ENCODE data around the gene OR5AN1.
"Not testable (repeated sequence)": the region's sequence is repeated elsewhere in the genome, so short reads cannot be mapped to it uniquely, and the experiment has no call there.

Gene OR5AN1

DNA sequence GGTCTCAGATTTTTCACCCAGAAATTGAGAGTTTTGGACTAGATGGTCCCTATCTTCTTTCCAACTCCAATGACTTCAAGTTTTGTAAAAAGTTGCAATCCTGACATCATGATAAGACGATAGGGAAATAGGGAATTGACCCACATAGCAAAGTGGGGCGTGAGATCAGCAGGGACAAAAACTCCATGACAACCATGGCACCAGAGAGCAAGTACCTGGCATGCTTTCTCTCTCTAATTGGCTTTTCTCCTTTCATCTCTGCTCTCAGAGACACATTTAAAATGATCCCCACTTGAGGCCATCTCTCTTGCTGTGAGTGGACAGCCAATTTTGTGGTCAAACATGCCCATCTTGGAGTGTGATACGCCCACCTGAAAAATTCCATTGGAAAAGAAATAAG lies at the start of gene OR5AN1:
OR5AN1 (plus strand) TSS at position 301 of the 400 bp plus-strand sequence. CDS start 5,564 bp downstream, outside the sequence.
- DNase-seq (ENCODE audit: low read depth in 3 of 3) = no peak

DNA sequence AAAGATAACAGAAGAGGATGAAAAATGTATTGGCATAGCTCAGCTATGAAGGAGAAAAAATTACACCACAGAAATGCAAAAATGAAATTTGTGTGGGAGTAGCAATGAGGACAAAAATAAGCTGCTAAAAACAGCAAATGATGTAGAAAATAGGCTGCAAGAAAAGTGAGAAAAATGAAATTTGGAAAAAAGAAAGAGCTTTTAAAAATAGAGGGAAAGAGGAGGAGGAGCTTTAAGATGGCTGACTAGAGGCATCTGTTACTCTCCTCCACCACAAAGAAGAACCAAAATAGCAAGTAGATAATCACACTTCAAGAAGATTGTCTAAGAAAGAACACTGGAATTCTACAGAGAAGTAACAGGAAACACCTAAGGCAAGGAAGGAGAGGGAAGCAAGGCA lies 23.7 kb upstream of the OR5AN1 start:
- no peak for DNase-seq (ENCODE audit: low read depth in 3 of 3)

- DNase-seq (ENCODE audit: low read depth in 3 of 3) = no peak
Observed at GRCh38 chr11:59336176-59336575, 22.5 kb upstream of the OR5AN1 start.

DNA sequence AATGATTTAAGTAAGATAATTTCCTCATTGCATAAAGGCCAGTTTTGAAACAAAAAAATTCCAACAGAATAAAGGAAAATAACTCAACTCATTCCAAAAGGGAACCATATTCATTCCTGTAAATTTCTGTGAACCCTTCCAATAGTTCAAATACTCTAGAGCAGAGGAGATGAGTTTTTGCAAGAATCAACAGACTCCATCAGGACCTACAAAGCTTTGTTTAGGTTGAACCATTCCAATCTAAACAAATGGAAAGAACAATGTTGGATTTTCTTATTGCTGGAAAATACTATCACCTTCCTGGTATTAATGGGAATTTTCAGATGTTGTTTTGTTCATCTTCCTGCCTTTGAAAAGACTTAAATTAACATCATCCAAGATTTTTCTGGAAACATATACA lies 21.8 kb upstream of the OR5AN1 start:
- no peak for DNase-seq (ENCODE audit: low read depth in 3 of 3)

- DNase-seq (ENCODE audit: low read depth in 3 of 3) = not testable (repeated sequence)
Observed at GRCh38 chr11:59349657-59350056, 9.0 kb upstream of the OR5AN1 start.

DNA sequence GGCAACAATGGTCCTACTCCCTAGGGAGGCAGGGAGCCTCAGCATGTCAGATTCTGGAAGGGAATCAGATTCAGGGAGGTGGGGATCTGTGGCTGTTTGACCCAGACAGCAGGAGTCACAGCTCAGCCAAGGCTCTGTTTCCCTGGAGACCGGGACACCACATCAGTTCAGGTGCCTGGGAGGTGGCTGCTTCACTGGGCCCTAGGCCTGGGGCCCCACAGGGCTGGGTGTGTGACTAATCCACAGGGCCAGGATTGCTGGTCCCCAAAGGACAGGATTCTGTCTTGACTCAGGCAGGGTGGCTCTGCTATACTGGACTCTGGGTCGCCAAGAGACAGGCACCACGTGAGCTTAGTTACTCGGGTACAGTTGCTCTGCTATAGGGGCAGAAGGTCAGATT lies 3.5 kb upstream of the OR5AN1 start:
- DNase-seq (ENCODE audit: low read depth in 3 of 3) = no peak

- DNase-seq (ENCODE audit: low read depth in 3 of 3) = no peak
Observed at GRCh38 chr11:59356561-59356960, 2.1 kb upstream of the OR5AN1 start.

DNA sequence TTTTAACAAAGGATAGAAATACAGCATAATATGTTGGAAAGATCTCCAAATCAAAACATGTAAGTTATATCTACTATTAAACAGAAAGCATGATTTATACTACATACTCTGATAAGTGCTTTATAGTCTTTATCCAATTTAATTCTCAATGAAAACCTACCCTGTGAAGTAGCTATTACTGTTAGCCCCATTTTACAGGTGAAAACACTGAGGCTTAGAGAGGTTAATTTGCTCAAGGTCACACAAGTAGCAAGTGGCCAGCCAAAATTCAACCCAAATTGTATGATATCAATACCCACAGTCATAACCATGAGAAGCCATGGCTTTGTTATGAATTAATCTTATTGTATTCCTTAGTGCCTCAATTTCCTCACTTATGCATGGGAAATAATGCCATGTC lies 675 bp upstream of the OR5AN1 start:
- DNase-seq (ENCODE audit: low read depth in 3 of 3) = no peak

DNA sequence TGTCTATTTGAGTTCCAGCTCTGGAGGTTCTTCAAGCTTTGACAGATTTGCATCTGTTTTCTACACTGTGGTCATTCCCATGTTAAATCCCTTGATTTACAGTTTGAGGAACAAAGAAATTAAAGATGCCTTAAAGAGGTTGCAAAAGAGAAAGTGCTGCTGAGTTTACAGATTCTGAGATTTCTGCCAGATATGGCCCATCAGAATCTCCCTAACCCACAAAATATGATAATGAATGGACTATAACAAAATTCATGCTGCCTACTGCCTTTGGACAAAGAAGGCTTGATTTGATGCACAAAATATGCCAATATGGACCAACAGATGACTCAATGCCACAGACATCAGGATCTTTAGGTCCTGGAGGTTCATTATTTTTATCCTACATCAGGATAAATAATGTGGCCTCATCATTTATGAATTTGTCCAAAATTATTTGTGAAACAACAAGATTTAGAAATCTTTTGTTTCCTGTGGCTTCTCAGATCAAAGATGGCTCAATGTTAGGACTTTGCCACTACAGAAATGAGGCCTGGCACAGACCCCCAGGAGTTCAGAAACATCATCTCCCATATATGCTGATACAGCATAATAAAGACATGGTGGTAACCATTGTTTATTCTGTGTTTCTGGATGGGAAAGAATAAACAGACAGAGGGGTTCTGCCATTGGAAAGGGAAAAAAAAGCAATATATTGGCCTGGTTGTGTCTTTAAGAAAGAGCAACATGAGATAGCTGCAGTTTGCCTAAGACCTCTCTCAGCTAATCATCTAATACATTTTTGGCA lies 6.7 kb downstream of the OR5AN1 start:
- DNase-seq (ENCODE audit: low read depth in 3 of 3) = no peak

DNA sequence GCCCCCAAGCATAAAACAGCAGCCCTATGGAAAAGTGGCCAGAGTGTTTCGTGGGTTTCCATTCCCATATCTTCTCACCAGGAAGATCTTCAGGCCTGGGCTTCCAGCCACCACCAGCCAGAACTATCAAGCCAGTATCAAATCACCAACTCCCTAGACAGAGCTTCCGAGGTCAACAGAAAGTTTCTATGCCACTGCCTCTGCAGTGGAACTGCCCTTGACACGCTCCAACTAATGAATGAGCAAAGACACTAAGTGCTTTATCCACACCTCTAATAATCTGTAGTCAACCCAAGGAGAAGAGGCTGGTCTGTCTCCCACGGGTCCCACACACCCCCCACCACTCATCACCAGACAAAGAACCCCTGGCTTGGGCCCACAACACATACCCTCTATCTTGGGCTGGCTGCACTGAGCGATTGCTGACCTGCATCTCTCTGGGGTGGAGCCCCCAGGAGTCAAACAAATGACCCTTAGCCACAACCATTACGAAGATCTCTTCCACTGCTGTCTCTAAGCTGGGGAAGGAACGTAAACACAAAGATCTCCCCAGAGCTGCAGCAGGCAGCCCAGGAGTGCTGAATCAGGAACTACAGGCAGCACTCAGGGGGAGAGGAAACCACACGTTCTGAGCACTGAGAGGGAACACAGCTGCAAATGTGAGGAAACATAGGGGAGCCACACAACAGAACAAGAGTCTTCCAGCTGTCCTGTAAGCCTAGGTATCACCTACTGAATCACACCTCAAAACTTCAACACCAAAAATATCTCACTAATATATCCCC lies 9.7 kb downstream of the OR5AN1 start:
- DNase-seq (ENCODE audit: low read depth in 3 of 3) = no peak

DNA sequence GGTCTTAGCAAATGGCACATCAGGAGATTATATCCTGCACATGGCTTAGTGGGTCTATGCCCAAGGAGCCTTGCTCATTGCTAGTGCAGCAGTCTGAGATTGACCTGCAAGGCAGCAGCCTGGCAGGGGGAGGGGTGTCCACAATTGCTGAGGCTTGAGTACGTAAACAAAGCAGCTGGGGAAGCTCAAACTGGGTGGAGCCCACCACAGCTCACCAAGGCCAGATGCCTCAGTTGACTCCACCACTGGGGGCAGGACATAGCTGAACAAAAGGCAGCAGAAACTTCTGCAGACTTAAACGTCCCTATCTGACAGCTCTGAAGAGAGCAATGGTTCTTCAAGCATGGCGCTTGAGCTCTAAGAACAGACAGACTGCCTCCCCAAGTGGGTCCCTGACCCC lies 13.6 kb downstream of the OR5AN1 start:
- not testable (repeated sequence) for DNase-seq (ENCODE audit: low read depth in 3 of 3)

GRCh38 chr11:59380263-59381059 lies 21.8 kb downstream of the OR5AN1 start:
- no peak for DNase-seq (ENCODE audit: low read depth in 3 of 3)

DNA sequence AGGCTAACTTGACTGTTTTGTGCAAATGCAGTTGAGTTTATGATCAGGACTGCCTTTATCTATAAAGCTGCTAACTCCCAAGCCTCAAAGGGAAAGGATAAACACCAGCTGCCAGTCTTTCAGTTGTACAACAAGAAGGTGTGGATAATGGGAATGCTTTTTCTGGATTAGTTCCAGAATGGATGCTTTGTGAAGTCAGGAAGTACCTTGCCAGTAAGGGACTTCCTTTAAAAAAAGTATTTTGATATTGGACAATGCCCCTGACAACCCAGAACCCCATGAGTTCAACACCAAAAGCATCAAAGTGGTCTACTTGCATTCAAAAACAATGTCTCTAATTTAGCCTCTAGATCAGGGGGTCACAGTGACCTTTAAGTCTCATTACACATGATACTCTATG lies 35.5 kb downstream of the OR5AN1 start:
- no peak for DNase-seq (ENCODE audit: low read depth in 3 of 3)

DNA sequence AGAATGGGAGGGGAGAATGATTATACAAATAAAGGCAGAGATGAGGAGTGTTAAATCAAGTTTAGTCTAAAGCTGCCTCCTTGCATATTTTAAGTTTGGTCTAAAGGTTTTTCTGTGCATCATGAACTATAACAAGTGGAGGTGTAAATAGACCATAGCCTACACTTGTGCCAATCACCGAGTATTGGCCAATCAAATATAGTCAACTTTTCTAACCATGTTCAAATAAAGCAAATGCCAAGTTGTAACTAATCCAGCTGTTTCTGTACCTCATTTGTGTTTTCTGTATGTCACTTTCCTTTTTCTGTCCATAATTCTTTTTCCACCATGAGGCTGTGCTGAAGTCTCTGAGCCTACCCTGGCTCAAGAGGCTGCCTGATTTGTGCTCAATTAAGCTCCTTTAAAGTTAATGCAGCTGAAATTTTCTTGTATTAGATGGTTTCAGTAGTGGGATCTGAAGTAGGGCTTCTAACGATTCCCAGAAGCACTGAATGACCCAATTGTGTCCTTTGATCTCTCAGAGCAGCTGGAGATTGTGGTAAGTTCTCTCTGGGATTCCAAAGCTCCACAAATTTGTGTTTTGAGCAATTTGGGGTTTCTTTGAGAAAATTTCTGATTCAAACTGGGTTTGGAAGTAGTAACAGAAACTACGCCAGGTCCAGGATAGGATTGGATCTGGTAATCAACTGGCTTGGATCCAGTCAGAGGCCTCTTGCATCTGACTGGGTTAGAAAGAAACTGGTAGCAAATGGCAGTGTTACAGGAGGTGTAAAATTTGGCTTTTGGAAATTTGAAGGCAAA lies 42.0 kb downstream of the OR5AN1 start:
- DNase-seq (ENCODE audit: low read depth in 3 of 3) = no peak

DNA sequence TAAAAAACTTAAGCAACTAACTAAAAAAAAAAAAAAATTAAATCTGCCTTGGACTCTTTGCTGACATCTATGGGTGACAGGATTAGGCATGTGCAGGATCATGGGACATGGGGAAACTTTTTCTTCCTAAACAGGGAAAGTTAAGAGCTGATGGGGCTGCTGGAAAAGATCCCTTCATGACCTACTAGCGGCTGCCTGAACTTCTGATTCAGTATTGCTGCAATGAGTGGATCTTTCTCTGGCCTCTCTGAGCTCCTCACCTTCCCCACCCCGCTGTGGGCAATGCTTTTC lies 42.5 kb downstream of the OR5AN1 start:
- no peak for DNase-seq (ENCODE audit: low read depth in 3 of 3)

DNA sequence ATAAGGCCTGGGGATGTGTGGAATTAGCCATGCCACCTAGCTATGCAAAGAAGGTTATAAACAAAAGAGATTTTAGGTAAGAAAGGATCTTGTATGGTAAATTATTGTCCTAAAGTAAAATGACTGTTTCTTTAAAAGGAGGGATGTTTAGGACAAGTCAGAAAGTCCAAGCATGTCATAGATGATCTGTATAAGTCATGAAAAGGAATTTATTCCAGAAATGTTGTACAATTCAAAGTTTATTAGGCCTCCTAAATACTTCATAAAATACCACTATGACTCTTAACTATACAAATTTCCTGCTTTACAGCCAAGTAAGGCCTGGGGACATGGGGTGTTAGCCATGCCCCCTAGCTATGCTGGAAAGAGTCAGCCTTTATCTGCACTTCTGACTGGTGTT lies 44.9 kb downstream of the OR5AN1 start:
- no peak for DNase-seq (ENCODE audit: low read depth in 3 of 3)

GRCh38 chr11:59413646-59414045 lies 55.0 kb downstream of the OR5AN1 start:
- DNase-seq (ENCODE audit: low read depth in 3 of 3) = no peak

DNA sequence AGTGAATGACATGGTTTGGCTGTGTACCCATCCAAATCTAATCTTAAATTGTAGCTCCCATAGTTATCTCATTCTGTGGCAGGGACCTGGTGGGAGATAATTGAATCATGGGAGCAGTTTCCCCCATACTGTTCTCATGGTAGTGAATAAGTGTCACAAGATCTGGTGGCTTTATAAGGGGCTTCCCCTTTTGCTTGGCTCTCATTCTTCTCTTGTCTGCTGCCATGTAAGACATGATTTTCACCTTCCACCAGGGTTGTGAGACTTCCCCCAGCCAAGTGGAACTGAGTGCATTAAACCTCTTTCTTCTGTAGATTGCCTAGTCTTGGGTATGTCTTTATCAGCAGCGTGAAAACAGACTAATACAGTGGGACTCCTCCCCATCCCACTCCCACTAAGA lies 56.4 kb downstream of the OR5AN1 start:
- no peak for DNase-seq (ENCODE audit: low read depth in 3 of 3)

- DNase-seq (ENCODE audit: low read depth in 3 of 3) = no peak
Observed at GRCh38 chr11:59416613-59417012, 57.9 kb downstream of the OR5AN1 start.

DNA sequence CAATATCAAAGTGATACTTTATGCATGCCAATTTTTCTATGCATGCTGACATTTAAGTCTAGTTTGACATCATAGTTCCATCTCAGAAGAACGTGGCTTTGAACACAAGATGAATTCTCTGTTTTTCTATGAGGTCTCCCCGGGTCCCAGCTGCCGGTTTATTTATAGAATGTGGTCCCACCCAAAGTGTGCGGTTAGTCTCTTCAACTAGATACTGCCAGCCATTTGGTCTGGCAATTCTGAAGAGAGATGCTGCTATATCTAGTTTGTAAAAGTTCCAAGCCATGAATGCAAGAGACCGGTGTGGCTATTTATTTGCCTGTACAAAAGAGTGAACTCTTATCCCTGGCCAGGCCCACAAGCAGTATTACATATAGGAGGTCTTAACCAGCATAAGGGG lies 58.3 kb downstream of the OR5AN1 start:
- no peak for DNase-seq (ENCODE audit: low read depth in 3 of 3)

DNA sequence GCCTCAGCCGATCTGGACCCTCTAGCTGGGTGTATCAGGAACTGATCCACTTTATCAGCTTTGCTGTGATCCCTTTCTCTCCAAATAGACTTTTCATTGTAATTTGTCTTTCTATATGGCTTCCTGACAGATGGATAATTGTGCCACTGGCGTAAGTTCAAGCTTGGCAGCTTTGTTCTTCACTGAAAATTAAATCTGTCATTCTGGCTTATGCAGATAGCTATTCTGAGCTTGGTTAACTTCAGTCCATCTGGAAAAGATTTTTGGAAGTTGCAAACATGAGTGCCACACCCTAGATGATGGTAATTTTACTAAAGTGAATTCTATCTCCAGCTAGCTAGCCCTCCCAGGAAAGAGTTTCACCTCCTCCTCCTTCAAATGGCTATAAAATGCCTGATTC lies 59.5 kb downstream of the OR5AN1 start:
- DNase-seq (ENCODE audit: low read depth in 3 of 3) = no peak
